Measurements from ENCODE around the gene JMJD1C.
A peak's percentile ranks its signal among the peaks of the same experiment; 100 is the strongest.

JMJD1C gene

GRCh38 chr10:63437116-63437949, 28.4 kb downstream of the JMJD1C start:
- no peaks in the 10 kb centered on the region for H3K27me3 ChIP-seq (ENCODE audit: control insufficient read depth, insufficient read depth, low read length)
- H3K9ac ChIP-seq = no peak overlapping the region
- TF ChIP-seq CTCF (IDR thresholded peaks at IDR 0.05) = no peak
- no peaks in the 10 kb centered on the region for H3K9me3 ChIP-seq (ENCODE audit: control insufficient read depth, low read length)
- H3K36me3 ChIP-seq (ENCODE audit: control insufficient read depth, insufficient read depth, low read length) = no peaks in the 10 kb centered on the region
- peaks cover 52% of the 10 kb centered on the region for H3K79me2 ChIP-seq
- H2AFZ ChIP-seq = no peak overlapping the region
- no peak overlapping the region for H3K4me3 ChIP-seq (ENCODE audit: low read depth, low read length)
- no peak overlapping the region for H3K27ac ChIP-seq
- H3K4me1 ChIP-seq = peaks cover 29% of the 10 kb centered on the region
- peak overlapping the region; percentile 13 for H3K4me2 ChIP-seq (ENCODE audit: low read length)

GRCh38 chr10:63436225-63436624, 29.6 kb downstream of the JMJD1C start:
- H3K27ac ChIP-seq = no peak overlapping the region
- no peak overlapping the region for H3K9ac ChIP-seq
- peaks cover 29% of the 10 kb centered on the region for H3K4me1 ChIP-seq
- H2AFZ ChIP-seq = no peak overlapping the region
- H3K9me3 ChIP-seq (ENCODE audit: control insufficient read depth, low read length) = no peaks in the 10 kb centered on the region
- no peaks in the 10 kb centered on the region for H3K27me3 ChIP-seq (ENCODE audit: control insufficient read depth, insufficient read depth, low read length)
- TF ChIP-seq CTCF (IDR thresholded peaks at IDR 0.05) = no peak
- H3K4me2 ChIP-seq (ENCODE audit: low read length) = no peak overlapping the region
- H3K4me3 ChIP-seq (ENCODE audit: low read depth, low read length) = no peak overlapping the region
- peaks cover 60% of the 10 kb centered on the region for H3K79me2 ChIP-seq
- H3K36me3 ChIP-seq (ENCODE audit: control insufficient read depth, insufficient read depth, low read length) = no peaks in the 10 kb centered on the region

- Histone ChIP-seq H3K79me2 (peaks cover 59% of the 10 kb centered on the region), H3K9ac (no peak overlapping the region), H2AFZ (no peak overlapping the region), H3K27ac (no peak overlapping the region), H3K4me1 (peaks cover 22% of the 10 kb centered on the region), H3K27me3 (ENCODE audit: control insufficient read depth, insufficient read depth, low read length) (no peaks in the 10 kb centered on the region), H3K4me3 (ENCODE audit: low read depth, low read length) (no peak overlapping the region), H3K36me3 (ENCODE audit: control insufficient read depth, insufficient read depth, low read length) (no peaks in the 10 kb centered on the region), H3K4me2 (ENCODE audit: low read length) (no peak overlapping the region), H3K9me3 (ENCODE audit: control insufficient read depth, low read length) (no peaks in the 10 kb centered on the region)
- no peak for TF ChIP-seq CTCF (IDR thresholded peaks at IDR 0.05)
Observed at GRCh38 chr10:63434866-63435854, 30.6 kb downstream of the JMJD1C start.

GRCh38 chr10:63431962-63432797, 33.6 kb downstream of the JMJD1C start:
- Histone ChIP-seq H3K4me3 (ENCODE audit: low read depth, low read length) (no peak overlapping the region), H3K79me2 (peaks cover 53% of the 10 kb centered on the region), H3K36me3 (ENCODE audit: control insufficient read depth, insufficient read depth, low read length) (no peaks in the 10 kb centered on the region), H3K27ac (no peak overlapping the region), H3K4me1 (peaks cover 14% of the 10 kb centered on the region), H3K9me3 (ENCODE audit: control insufficient read depth, low read length) (no peaks in the 10 kb centered on the region), H2AFZ (no peak overlapping the region), H3K27me3 (ENCODE audit: control insufficient read depth, insufficient read depth, low read length) (no peaks in the 10 kb centered on the region), H3K4me2 (ENCODE audit: low read length) (no peak overlapping the region), H3K9ac (no peak overlapping the region)
- no peak for TF ChIP-seq CTCF (IDR thresholded peaks at IDR 0.05)
